HG03025 (cell line): Measurements from ENCODE around the gene CMIP.
A peak's percentile ranks its signal among the peaks of the same experiment; 100 is the strongest.
"Not testable (repeated sequence)": the region's sequence is repeated elsewhere in the genome, so short reads cannot be mapped to it uniquely, and the experiment has no call there.

ENCODE experiments used
- ATAC-seq: cut with Tn5 transposase; IDR thresholded peaks from one replicate; pipeline ENCODE4 v1.9.1; 2021; ENCODE audit warnings: mild to moderate bottlenecking, moderate library complexity; ENCODE audit not compliant: unreplicated experiment, low FRiP score

CMIP gene

DNA sequence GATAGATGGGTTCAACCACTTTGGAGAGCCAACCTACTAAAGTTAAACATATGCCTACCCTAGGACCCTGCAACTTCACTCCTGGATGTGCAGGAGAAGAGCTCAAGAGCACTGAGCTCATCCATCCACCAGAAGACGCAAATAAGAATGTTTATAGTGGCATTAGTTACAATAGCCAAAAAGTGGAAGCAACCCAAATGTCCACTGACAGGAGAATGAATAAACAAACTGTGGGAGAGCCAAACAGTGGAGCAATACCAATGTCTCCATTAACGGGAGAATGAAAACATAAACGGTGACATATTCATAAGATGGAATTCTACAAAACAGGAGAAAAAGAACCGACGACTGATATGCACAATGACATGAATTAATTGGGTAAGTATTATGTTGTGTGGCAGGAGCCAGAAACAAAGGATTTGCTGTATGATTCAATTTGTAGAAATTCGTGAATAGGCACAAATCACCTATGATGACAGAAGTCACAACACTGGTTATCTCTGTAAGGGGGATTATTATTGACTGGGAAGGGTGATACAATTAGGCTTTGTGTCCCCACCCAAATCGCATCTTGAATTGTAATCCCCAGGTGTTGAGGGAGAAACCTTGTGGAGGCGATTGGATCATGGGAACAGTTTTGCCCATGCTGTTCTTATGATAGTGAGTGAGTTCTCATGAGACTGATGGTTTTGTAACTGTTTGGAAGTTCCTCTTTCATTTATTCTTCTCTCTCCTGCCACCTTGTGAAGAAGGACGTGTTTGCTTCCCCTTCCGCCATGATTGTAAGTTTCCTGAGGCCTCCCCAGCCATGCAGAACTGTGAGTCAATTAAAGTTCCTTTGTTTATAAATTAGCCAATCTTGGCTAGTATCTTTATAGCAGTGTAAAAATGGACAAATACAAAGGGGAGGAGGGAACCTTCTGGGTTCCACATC is 276.6 kb downstream of the CMIP start:
- ATAC-seq = no peak

DNA sequence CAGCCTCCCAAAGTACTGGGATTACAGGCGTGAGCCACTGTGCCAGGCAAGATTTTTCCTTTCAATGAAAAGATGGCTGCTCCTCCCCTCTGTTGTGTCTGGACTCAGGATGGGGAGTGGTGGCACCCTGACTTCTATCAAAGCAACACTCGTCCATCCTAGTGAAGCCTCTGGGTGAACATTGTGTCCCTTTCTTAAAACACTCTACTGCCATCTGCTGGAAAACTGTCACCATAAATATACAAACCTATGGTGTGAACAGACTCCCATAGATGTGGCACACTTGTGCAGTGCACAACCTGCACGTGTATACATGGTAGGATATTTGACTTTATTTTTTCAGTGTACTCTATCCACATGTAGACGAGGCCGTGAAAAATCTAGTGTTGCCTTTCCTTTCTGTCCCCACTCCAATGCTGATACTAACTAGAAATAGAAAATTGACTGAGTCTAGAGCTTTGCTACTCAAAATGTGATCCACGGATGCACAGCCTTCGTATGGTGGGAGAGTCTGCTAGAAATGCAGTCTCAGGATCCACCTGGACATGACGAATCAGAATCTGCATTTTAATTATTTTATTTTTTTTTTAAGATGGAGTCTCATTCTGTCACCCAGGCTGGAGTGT is 278.6 kb downstream of the CMIP start:
- ATAC-seq = no peak

DNA sequence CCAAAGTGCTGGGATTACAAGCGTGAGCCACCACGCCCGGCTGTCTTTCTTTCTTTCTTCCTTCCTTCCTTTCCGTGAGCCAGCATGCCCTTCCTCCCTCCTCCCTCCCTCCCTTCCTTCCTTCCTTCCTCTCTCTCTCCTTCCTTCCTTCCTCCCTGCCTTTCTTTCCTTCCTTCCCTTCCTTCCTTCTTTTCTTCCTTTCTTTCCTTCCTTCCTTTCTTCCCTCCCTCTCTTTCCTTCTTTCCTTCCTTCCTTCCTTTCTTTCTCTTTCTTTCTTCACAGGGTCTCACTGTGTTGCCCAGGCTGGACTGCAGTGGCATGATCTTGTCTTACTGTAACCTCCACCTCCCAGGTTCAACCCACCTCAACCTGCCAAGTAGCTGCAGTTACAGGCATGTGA is 283.8 kb downstream of the CMIP start:
- no peak for ATAC-seq

DNA sequence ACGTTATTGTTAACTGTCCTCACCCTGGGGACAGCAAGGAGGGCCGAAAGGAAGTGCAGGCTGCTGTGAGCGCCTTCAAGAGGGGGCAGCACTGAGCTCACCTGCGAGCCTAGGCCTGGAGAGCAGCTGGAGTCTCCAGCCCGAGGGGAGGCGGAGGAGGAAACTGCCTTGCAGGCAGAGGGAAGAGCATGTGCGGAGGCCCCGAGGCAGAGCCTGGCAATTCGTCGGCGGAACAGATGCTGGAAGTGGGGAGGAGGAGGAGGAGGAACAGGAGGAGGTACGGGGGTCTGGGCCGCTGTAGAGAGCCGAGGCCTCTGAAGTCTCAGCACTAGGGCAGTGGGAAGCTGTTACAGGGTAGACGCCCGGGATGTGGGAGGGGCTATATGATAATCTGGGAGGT is 284.8 kb downstream of the CMIP start:
- no peak for ATAC-seq

DNA sequence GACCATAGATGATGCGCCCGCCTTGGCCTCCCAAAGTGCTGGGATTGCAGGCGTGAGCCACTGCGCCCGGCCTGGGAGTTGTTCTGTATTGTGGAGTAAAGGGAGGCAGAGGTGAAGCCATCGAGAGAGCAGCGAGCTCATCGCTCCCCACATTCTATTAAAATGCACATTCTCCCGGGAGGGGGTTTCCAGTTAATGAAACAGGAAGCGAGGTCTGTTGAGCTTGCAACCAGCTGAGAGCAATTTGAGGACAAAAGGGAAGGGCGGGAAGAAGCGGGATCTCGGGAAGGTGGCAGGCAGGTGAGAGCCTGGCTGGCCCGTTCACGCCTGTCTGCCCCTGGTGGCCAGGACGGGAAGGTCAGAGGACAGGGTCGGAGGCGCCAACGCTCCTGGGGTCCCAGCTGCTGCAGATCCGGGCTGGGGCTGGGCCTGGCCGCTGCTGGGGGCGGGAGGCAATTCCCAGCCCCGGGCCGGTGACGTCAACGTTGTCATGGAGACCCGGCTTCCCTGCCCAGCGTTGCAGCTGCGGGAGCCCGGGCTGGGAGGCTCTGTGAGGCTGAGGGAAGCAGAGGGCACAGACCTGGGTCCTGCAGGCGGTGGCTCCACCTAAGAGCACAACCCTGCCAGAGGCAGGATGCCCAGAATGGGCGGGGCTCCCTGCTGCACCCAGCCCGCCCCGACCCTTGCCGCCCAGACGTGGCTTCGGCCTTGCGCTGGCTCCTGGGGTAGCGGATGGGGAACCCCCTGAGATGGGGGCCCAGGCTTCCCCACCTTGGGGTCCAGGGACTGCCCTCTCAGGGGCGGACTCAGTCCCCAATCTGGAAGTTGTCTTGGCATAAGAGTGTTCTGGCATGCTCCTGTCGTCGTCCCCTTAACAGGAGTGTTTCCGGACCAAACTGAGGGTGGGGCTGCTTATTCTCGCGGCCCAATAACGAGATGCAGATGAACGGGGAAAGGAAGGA is 285.8 kb downstream of the CMIP start:
- ATAC-seq = peak; percentile 65

DNA sequence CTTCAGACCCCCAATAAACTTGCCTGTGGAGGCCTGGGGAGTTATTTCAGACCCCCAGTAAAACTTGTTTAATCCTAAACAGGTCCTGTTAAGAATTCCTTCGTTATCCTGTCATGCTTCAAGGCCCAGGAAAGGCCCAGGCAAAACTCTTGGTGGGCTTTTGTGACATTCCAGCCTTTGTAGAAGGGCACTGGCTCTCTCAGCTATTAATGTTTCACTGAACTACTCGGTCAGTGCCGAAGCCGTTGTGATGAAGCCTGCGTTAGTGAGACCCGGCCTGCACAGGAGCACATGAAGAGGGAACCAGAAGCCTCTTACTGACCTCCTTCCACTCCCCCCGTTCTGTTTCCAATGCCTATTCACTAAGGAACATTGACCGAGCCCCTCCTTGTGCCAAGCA is 287.0 kb downstream of the CMIP start:
- no peak for ATAC-seq

DNA sequence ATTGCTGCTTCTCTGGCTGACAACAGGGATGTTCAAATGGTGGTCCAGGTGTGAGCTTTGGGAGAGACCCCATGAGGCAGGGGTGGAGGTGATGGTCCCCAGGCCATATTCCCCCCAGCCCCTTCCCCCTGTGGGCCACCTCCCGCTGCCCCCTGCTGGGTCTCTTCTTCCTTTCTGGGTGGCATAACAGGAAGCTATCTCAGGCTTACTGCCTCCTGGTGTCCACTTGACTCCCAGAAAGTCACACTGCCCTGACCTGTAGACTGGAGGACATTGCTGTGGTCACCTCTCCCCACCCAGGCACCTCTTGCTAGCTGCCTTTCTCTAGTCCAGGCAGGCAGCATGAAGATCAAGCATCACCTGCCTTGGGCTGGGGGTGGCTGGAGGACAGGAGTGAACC is 288.1 kb downstream of the CMIP start:
- no peak for ATAC-seq

DNA sequence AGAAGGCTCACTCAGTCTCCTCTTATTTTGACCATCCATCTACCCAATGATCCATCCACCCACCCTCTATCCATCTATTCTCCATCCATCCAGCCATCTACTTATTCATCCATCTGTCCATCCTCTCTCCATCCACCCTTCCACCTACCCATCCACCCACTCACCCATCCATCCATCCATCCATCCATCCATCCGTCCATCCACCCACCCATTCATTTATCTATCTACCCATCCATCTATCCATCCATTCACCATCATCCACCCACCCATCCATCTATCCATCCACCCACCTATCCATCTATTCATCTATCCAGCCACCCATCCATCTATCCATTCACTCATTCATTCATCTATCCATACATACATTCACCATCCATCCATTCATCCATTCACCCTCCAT is 288.7 kb downstream of the CMIP start:
- no peak for ATAC-seq

DNA sequence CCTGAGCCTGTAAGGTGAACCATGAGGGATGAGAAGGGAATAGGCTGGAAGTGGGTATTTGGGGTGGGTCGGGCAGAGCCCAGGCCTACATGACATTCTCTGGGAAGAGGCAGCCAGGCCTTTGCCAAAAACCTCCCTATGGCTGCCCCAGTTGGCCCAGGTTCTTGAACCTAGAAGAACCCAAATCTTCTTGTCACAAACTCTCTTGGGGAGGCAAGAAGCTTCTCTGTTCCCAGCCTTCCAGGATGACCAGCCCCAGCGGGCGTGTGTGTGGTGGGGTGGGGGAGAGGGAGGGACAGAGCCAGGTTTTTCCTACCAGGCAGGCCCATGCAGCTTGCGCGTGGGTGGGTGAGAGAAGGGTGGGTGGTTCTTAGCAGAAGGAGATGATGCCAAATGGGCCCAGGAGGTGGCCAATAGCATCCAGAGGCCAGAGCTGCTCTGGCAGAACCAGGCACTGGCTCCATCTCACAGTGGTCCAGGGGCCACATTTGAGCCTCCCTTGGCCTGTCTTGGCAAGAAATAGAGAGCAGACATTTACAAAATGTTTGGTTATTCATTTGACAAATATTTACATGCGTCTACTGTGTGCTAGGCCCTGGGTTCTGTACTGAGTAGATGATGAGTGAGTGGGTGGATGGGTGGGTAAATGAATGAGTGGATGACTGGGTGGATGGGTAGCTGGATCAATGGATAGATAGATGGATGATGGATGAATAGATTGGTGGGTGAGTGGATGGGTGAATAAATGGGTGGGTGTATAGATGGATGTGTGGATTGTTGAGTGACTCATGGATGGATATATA is 290.2 kb downstream of the CMIP start:
- no peak for ATAC-seq

DNA sequence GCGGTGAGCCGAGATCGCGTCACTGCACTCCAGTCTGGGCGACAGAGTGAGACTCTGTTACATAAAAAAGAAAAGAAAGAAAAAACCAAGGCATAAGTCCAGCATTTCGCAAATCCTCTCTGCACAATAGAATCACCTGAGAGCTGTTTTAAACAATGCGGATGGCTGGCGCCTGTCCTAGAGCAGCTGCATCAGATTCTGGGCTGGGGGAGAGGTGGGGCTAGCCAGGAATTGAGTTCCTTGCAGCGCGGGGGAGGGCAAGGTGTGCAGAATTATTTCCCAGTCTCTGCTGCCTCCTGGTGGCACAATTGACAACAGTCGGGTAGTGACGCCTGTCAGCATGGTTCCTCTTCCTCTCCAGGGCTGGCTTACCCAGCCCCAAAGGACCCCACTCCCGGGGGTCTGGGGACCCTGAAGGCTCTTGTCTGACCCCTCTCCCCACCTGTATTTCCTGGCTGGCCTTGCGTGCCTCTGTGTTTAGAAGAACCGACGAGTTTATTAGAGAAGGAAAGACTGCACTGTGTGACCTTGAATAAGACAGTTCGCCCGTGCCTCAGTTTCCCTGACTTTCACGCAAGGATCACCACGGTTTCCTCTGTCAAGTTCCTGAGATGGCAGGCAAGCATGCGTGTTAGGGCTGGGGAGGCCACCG is 293.4 kb downstream of the CMIP start:
- ATAC-seq = peak; percentile 48

DNA sequence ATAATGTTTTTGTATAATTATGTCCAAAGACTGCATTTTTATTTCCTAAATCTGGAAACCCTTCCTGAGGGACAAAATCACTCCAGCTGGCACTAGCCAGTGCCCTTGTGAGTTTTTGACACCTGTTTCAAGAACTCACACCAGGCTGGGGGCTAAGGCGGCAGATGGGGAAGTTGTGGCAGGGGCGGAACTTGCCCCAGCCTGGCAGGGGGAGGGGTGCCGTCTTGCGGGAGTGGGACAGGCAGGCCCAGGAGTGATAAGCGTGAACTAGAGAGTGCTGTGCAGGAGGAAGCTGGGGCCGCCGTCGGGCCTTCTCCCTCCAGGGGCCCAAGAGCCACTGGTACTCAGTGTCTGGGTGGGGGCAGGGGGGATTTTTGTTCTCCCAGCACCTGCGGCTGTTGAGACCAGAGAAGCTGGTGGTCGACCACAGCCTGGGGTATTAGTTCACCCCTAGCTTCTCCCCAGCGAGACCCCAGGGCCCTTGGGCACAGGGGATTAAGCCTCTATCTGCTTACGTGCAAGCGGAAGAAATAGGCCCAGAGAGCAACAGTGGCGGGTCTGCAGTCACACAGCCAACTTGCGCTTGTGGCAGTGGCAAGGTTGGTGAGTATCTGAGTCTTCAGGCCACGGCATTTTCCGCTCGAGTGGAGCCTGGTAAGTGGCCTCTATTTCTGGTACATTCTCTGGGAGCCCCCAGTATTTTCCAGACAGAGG is 294.3 kb downstream of the CMIP start:
- no peak for ATAC-seq

DNA sequence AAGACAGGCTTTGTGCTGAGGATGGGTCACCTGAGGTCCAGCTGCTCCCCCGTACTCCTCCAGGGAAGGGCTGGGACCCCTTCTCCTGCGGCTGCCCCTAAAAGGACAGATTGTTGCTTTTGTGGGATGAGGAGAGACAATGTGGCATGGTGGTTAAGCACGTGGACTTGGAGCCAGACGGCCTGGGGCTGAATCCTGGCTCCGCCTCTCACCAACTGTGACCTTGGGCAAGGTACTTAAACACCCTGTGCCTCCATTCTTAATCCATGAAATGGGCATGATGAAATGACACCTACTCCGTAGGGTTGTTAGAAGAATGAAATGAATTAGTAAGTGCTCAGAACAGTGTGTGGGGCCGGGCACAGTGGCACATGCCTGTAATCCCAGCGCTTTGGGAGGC is 294.9 kb downstream of the CMIP start:
- ATAC-seq = no peak

DNA sequence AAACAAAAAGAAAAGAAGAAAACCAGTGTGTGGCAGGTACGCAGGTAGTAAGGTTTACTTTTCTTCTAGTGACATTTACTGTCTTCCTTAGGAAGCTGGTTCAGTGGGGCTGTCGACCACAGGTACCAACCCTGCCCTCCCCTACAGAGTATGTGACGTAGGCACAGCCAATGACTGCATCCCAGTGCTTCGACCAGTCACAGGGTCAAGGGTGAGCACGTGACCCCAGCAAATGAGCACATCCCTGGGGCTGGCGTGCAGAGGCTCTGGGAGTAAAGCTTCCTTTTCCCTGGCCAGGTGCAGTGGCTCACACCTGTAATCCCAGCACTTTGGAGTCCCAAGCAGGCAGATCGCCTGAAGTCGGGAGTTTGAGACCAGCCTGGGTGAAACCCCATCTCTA is 295.6 kb downstream of the CMIP start:
- ATAC-seq = no peak

DNA sequence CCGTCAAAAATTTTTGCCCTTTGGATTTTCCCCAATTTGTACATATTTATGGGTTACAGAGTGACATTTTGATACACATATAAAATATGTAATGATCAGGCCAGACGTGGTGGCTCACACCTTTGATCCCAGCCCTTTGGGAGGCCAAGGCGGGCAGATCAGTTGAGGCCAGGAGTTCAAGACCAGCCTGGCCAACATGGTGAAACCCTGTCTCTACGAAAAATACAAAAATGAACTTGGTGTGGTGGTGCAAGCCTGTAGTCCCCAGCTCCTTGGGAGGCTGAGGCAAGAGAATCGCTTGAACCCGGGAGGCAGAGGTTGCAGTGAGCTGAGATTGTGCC is 296.8 kb downstream of the CMIP start:
- ATAC-seq = not testable (repeated sequence)

DNA sequence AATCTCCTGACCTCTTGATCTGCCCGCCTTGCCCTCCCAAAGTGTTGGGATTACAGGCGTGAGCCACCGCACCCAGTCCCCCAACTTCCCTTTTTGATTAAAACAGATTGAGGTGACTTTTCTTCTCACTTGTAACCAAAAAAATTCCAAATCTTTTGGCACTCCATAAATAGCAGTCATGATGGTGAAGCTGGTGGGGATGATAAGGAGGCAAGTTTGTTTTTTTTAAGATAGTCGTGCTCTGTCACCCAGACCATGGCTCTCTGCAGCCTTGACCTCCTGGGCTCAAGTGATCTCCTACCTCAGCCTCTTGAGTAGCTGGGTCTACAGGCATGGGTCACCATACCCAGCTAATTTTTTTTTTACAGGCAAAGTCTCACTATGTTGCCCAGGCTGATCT is 299.8 kb downstream of the CMIP start:
- no peak for ATAC-seq

DNA sequence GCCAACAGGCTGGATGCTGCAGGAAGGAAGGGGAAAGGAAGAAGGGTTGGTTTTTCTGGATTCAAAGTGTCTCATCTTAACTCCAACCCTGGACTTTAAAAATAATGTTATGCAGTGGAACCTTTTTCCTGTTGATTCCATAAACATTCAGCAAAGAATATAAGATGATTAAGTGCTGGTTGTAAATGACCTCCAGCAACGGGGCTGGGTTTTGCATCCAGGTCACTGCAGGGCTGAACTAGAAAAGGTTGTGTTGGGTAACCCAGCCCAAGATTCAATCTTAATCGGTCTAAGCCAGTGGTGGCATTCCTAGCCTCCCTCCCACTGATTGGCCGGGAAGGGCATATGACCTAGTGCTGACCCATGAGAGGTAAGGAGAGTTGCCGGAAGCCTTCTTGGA is 300.3 kb downstream of the CMIP start:
- ATAC-seq = no peak

DNA sequence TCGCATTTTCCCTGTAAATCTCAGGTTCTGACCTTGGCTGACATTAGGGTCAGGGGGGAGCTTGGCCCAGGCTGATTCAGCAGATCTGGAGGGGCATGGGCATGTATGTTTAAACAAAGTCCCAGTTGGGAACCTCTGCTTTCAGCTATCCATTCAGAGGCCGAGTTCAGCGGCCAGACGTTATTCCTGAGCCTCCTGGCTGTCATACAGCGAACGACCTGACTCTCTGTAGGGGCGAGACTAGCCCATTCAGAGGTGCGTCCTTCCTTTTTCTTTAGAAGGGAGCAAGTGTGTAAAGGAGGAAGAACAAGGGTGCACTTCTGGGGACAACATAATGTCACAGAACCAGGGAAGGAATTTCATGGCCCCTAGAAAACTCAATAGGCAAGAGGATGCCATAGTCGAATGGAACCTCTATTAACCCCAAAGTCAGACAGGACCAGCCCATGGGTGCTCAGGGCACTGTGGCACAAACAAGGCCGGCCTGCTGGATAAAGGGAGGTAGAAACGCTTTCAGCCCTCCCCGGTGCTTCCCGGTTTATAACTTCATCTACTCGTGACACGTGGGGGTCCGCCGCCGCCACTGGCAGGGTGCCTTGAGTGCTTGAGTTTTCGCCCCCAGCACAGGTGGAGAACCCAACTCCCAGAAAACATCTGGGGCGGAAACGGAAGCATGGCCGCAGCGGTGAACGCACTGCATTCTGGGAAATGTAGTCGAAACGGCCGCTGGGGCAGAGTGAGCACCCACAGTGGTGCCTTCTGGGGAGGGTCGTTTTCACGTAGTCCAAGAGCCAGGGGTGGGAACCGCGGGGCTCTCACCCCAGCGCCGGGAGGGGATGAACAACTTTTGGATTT is 301.3 kb downstream of the CMIP start:
- ATAC-seq = peak; percentile 70

DNA sequence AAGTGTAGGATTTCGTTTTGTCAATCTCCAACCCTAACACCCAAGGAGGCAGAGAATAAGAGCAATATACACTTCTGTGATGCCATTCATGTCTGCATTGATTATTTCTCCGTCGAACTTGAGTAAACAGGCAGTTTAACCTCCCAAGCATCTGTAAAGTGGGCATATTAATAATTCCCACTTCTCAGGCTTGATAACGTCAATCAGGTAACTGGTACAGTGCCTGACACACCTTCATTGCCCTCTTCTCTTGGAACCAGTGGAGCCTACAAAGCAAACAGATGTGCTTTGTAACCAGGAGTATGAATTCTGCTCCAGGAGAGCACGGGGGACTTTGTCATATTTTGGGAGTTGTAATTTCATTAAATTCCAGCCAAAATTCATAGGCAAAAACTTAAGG is 302.0 kb downstream of the CMIP start:
- ATAC-seq = no peak
